Myocyte (in vitro differentiated cells): ENCODE measurements around the gene SSC5D. TPM values are rescaled to one million over a fixed set of nuclear protein-coding genes. Genes with fewer than 3 reads are reported as not detected.

ENCODE experiments used
- DNase-seq: peaks from one replicate; pipeline ENCODE4 v3.0.0-alpha.2; 2012; ENCODE audit warnings: low read depth
- total RNA-seq: library from RNA; depleted of rRNA; stranded (reverse); fragments of >200 nt; gene quantifications from 2 replicates; pipeline ENCODE4 v1.2.3, GENCODE V29; 2014

SSC5D gene
- total RNA-seq, 1 donor from 2014 or later = 1.2 TPM

DNA sequence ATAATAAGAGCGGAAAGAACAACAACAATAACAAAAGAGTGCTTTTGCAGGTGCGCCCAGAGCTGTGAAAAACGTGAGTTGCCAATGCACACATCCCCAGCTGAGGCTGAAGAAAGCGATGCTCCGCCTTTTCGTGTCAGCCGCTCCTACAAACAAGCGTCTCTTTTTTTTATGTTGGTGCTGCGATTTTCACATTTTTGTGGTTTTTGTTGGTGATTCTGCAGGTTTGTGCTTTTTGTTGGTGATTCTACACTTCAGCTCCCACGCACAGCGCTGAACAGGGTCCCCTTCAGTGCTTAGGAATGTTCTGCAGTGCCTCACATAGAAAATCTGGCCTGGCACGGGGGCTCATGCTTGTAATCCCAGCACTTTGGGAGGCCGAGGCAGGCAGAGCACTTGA lies 64.4 kb downstream of the SSC5D start:
- peak; percentile 54 for DNase-seq

DNA sequence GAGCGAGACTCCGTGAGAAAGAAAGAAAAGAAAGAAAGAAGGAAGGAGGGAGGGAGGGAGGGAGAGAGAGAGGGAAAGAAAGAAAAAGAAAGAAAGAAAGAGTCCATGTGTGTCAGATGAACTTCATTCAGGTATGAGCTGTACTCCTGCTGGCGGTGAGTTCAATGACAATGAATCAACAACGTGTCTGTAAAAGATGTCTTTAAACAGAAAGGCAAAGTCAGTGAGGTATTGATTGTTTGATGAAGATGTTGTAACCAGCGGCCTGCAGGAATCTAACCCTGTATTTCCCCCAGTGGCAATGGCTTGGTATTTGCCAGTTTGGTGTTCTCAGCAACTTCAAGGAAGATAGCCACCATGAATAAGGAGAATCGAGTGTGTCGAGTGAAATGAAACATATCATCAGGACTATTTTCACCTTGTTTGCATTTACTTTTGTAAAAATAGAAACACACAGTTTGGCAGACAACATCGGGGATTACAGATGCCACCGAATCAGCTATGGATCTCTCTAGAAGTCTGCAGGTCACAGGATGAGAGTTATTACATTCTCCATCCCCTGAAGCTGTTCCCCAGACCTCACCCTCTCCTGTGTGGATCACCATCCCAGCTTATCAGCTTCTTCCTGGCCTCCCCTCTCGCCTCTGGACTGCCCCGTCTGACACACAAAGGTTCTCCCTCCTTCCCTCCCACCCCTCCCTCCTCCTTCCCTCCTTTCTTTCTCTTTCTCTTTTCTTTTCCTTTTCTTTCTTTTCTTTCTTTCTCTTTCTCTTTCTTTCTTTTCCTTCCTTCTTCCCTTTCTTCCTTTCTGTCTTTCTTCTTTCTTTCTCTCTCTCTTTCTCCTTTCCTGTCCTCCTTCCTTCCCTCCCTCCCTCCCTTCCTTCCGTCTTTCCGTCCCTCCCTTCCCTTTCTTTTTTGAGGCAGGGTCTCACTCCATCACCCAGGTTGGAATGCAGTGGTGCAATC lies 65.3 kb downstream of the SSC5D start:
- DNase-seq = no peak

DNA sequence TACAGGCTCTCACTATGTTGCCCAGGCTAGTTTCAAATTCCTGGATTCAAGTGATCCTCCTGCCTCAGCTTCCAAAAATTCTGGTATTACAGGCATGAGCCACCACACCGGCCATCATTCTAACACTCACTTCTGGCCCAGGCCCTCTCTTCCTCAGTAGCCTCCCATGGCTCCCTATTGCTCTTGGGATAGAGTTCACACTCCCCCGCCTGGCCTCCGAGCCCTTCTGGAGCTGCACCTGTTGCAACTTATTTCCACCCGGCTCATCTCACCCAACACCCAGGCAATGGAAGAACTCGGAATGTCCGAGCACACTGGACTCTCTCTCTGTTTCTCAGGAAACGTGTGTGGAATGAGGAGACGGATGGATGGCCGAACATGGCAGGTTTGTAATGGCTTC lies 66.1 kb downstream of the SSC5D start:
- DNase-seq = no peak

DNA sequence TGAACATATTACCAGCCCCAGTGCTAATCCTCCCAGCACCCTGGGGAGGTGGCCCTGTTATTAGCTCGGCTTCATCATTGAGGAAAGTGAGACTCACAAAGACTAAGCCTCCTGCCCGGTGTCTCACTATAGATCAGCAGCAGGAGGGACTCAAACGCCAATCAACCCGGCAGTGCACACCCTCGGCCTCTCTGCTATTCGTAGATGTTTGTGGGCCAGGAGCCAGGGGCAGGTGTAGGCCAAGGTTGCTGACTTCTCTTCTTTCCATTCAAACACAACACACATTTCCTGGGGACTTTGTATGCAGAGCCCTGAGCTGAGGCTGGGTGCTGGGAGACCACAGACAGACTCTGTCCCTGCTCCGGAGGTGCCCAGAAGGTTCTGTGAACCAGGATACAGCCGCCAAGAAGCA lies 66.5 kb downstream of the SSC5D start:
- DNase-seq = no peak

DNA sequence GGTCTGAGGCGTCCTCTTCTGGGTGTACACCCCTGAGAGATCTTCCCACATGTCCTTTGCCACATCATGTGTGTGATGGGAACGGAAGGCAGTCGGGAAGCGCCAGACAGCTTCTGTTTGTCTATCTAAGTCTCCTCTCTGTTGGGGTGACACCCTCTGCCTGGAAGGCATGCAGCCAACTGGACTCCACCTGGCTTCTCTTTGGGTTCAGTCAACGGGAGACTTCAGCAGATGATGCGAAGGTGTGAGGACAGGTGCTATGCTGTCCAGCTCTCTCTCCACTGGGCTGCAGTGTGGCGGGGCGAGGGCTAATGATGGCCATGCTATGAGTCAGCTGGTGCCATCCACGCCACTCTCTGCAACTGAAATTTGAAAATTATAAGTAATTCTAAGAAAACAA lies 71.4 kb downstream of the SSC5D start:
- DNase-seq = no peak

DNA sequence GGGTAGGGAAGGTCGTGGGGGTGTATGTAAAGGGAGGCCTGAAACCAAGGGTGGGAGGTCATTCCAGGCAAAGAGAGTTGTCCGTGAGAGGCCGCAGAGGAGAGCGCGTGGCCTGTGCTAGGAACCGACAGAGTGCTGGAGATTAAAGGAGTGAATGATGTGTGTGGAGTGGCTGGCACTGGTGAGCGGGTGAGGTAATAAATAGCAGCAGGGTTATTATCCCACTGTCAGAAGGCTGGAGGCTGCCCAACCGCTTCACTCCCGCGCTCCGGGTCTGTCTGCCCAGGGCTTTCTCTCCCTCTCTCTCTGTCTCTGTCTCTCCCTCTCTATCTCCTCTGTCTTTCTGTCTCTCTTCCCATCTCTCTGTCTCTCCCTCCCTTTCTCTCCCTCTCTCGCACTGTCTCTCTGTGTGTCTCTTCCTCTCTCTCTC lies 75.0 kb downstream of the SSC5D start:
- peak; percentile 49 for DNase-seq

- no peak for DNase-seq
Measured at GRCh38 chr19:55566823-55567222, 78.6 kb downstream of the SSC5D start.

GRCh38 chr19:55567708-55568328 lies 79.6 kb downstream of the SSC5D start:
- DNase-seq = no peak

Other genes starting within 250 kb of the SSC5D start
- gene PPP6R1, start 229.4 kb upstream of the SSC5D start, total RNA-seq = 64.6 and 68.0 TPM in 2 replicates
- gene HSPBP1, start 208.3 kb upstream of the SSC5D start, total RNA-seq = 37.1 and 39.3 TPM in 2 replicates
- 5.5 and 12.2 TPM in 2 replicates for gene BRSK1, start 204.4 kb upstream of the SSC5D start, total RNA-seq
- gene TMEM150B, start 163.1 kb upstream of the SSC5D start, total RNA-seq = not detected in 2 replicates
- 17.3 and 28.9 TPM in 2 replicates for gene KMT5C, start 148.6 kb upstream of the SSC5D start, total RNA-seq
- 0.24 TPM in 1 of 2 replicates, not detected in the other for gene COX6B2, start 133.7 kb upstream of the SSC5D start, total RNA-seq
- not detected in 2 replicates for gene GARIN5B, start 125.2 kb upstream of the SSC5D start, total RNA-seq
- 0.19 and 0.83 TPM in 2 replicates for gene IL11, start 118.0 kb upstream of the SSC5D start, total RNA-seq
- gene TMEM190, start 111.6 kb upstream of the SSC5D start, total RNA-seq = not detected in 2 replicates
- gene TMEM238, start 104.1 kb upstream of the SSC5D start, total RNA-seq = not detected in 2 replicates
- 321 and 447 TPM in 2 replicates for gene RPL28, start 102.5 kb upstream of the SSC5D start, total RNA-seq
- 39.8 and 54.9 TPM in 2 replicates for gene UBE2S, start 80.6 kb upstream of the SSC5D start, total RNA-seq
- not detected in 2 replicates for gene SHISA7, start 45.1 kb upstream of the SSC5D start, total RNA-seq
- gene ISOC2, start 26.8 kb upstream of the SSC5D start, total RNA-seq = 152 and 196 TPM in 2 replicates
- not detected in 2 replicates for gene C19orf85, start 23.7 kb upstream of the SSC5D start, total RNA-seq
- 7.1 and 12.3 TPM in 2 replicates for gene ZNF628, start 11.8 kb upstream of the SSC5D start, total RNA-seq
- 24.7 and 26.4 TPM in 2 replicates for gene NAT14, start 3.2 kb upstream of the SSC5D start, total RNA-seq
- 39.9 and 84.5 TPM in 2 replicates for gene SBK2, start 48.7 kb downstream of the SSC5D start, total RNA-seq
- 1.4 and 5.1 TPM in 2 replicates for gene SBK3, start 57.1 kb downstream of the SSC5D start, total RNA-seq
- gene ZNF579, start 92.4 kb downstream of the SSC5D start, total RNA-seq = 13.1 and 13.3 TPM in 2 replicates
- 5.3 and 9.1 TPM in 2 replicates for gene FIZ1, start 111.1 kb downstream of the SSC5D start, total RNA-seq
- gene ZNF524, start 111.9 kb downstream of the SSC5D start, total RNA-seq = 21.9 and 29.8 TPM in 2 replicates
- 2.9 and 3.5 TPM in 2 replicates for gene ZNF865, start 117.2 kb downstream of the SSC5D start, total RNA-seq
- 8.7 and 9.3 TPM in 2 replicates for gene ZNF784, start 136.1 kb downstream of the SSC5D start, total RNA-seq
- 10.2 and 14.7 TPM in 2 replicates for gene ZNF580, start 152.6 kb downstream of the SSC5D start, total RNA-seq
- gene ZNF581, start 155.2 kb downstream of the SSC5D start, total RNA-seq = 11.4 and 13.2 TPM in 2 replicates
- 23.5 and 25.5 TPM in 2 replicates for gene CCDC106, start 159.8 kb downstream of the SSC5D start, total RNA-seq
- gene U2AF2, start 166.6 kb downstream of the SSC5D start, total RNA-seq = 63.8 and 67.0 TPM in 2 replicates
- 73.4 and 93.4 TPM in 2 replicates for gene EPN1, start 186.8 kb downstream of the SSC5D start, total RNA-seq
- not detected in 2 replicates for gene NLRP9, start 250.0 kb downstream of the SSC5D start, total RNA-seq